Measurements from ENCODE around the gene NRSN1.

Gene NRSN1, protein sequence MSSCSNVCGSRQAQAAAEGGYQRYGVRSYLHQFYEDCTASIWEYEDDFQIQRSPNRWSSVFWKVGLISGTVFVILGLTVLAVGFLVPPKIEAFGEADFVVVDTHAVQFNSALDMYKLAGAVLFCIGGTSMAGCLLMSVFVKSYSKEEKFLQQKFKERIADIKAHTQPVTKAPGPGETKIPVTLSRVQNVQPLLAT

DNA sequence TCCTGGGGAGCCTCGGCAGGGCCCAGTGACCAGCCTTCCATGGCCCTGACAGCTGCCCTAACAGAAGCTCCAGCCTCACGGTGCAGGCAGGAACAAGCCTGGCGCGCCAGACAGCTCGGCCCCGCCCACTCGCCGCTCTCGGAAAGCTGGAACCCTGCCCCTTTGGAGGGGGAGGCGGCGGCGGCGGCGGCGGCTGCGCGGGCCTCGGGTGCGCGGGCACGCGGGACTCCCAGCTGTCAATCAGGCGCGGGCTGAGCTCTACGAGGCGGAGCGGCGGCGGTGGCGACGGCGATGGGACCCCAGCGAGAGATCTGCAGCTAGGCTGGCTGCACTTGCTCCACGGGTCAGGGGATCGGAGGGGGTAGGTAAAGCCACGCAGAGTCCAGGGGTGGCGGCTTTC is at the start of gene NRSN1:
Gene NRSN1, plus strand, starts transcription at position 236 of the 400 bp plus-strand sequence. CDS start 8,113 bp downstream, outside the sequence.
- H3K4me3 ChIP-seq (ENCODE audit: low read depth, low read length), result no peak within 1 kb of the TSS
- in situ Hi-C loops (cut with HindIII; ENCODE audit: low sequenced_read_pairs), result no loop called here
- TF ChIP-seq, protein P1, sequence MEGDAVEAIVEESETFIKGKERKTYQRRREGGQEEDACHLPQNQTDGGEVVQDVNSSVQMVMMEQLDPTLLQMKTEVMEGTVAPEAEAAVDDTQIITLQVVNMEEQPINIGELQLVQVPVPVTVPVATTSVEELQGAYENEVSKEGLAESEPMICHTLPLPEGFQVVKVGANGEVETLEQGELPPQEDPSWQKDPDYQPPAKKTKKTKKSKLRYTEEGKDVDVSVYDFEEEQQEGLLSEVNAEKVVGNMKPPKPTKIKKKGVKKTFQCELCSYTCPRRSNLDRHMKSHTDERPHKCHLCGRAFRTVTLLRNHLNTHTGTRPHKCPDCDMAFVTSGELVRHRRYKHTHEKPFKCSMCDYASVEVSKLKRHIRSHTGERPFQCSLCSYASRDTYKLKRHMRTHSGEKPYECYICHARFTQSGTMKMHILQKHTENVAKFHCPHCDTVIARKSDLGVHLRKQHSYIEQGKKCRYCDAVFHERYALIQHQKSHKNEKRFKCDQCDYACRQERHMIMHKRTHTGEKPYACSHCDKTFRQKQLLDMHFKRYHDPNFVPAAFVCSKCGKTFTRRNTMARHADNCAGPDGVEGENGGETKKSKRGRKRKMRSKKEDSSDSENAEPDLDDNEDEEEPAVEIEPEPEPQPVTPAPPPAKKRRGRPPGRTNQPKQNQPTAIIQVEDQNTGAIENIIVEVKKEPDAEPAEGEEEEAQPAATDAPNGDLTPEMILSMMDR (IDR thresholded peaks at IDR 0.05; ENCODE audit: low read depth, low read length), result no peak
- no peak for DNase-seq (ENCODE audit: low read depth, low spot score)

DNA sequence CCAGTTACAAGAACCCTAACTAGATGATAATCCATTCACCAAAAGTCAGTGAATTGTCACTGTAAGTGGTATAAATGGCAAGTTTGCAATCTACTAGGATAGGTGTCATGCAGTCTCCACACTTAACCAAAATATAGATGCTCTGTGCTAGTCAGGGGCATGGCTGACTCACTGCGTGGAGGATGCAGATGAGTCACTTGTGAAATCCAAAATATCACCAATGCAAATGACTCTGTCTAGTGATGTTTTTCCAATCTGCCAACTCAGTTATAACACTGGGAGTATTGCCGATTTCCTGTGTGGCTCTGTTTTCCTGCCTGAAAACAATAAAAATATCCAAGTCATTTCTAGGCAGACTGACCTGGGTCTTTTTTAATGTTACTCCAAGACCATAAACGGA is 47.8 kb upstream of the NRSN1 start:
- in situ Hi-C loops (cut with HindIII; ENCODE audit: low sequenced_read_pairs), result no loop called here

DNA sequence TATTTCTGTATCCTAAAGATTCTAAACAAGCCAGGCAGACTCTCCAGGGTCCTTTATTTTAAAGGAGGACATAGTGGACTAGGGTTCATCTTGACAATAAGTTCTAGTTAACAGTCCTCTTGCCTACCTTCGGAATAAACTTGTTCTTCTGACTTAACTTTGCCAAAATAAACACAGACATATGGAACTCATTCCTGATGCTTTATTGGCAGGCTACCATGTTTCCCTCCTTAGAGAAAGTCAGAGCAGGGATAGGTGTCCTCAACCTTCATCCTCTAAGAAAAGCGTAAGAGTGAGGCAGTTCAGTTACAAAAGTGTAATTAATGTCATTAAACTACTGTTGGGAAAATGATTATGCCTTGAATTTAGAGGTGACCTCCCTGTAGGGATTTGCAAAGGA is 46.9 kb upstream of the NRSN1 start:
- DNase-seq (ENCODE audit: low read depth, low spot score), result no peak
- H3K4me3 ChIP-seq (ENCODE audit: low read depth, low read length), result no peak overlapping the region
- TF ChIP-seq, protein P1 (IDR thresholded peaks at IDR 0.05; ENCODE audit: low read depth, low read length), result no peak
- in situ Hi-C loops (cut with HindIII; ENCODE audit: low sequenced_read_pairs), result no loop called here

More for the DNA sequence above, 47.8 kb upstream of the NRSN1 start:
- no peak for DNase-seq (ENCODE audit: low read depth, low spot score)
- H3K4me3 ChIP-seq (ENCODE audit: low read depth, low read length), result no peak overlapping the region
- TF ChIP-seq, protein P1 (IDR thresholded peaks at IDR 0.05; ENCODE audit: low read depth, low read length), result no peak

DNA sequence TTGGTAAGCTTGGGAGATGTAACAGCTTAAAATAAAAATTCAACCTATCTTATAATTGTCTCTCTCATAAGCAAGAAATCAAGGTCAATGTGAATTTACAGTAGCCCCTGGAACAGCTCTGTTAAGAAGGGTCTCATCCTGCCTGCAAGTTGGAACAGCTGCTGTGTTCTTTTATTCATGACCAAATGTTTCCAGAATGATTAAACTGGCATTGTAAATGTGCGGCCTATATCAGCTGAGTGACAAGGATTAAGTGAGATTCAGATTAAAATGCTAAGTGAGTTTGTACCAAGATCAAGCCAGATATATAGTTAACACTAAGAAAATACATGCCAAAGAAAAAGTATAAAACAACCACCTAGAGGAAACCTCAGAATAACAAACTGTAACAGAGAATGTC is 45.3 kb upstream of the NRSN1 start:
- in situ Hi-C loops (cut with HindIII; ENCODE audit: low sequenced_read_pairs), result no loop called here
- no peak for DNase-seq (ENCODE audit: low read depth, low spot score)
- TF ChIP-seq, protein P1 (IDR thresholded peaks at IDR 0.05; ENCODE audit: low read depth, low read length), result no peak
- no peak overlapping the region for H3K4me3 ChIP-seq (ENCODE audit: low read depth, low read length)

DNA sequence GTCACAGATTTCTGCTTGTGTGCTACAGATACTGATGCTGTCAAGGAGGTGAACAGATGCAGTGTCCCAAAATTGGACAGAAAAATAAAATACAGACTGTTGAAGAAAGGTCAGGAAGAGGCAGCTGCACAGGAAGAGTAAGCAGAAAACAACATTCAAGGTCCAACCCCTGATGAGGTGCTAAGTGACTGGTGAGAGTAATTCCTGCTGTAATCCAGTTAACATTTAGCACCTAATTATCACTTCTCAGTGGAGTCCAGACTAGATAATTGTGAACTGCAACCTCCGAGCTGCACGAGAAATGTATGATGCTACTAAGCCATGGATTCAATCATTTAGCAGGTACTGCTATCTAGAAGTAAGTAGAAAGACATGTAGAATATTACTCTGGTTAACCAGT is 36.3 kb upstream of the NRSN1 start:
- in situ Hi-C loops (cut with HindIII; ENCODE audit: low sequenced_read_pairs), result no loop called here
- TF ChIP-seq, protein P1 (IDR thresholded peaks at IDR 0.05; ENCODE audit: low read depth, low read length), result no peak
- H3K4me3 ChIP-seq (ENCODE audit: low read depth, low read length), result no peak overlapping the region
- DNase-seq (ENCODE audit: low read depth, low spot score), result no peak

DNA sequence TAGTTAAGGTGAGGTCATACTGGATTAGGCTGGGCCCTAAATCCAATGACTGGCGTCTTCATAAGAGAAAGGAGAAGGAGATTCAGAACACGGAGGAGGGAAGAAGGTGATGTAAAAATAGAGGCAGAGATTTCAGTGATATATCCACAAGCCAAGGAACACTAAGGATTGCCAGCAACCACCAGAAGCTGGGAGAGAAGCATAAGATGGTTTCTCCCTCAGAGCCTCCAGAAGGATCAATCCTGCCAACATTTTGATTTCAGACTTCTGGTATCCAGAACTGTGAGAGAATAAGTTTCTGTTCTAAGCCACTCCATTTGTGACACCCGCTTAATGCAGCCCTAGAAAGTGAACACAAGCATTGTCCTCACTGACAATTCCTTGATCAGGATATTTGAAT is 33.6 kb upstream of the NRSN1 start:
- no peak overlapping the region for H3K4me3 ChIP-seq (ENCODE audit: low read depth, low read length)
- in situ Hi-C loops (cut with HindIII; ENCODE audit: low sequenced_read_pairs), result no loop called here
- TF ChIP-seq, protein P1 (IDR thresholded peaks at IDR 0.05; ENCODE audit: low read depth, low read length), result no peak
- no peak for DNase-seq (ENCODE audit: low read depth, low spot score)

Data from astrocyte of the spinal cord (primary cell).